HepG2 (cell line): ENCODE results near the gene LDLR. TPM values are rescaled to one million over a fixed set of nuclear protein-coding genes. Genes with fewer than 3 reads are reported as not detected.

Experiments
- ATAC-seq: fragments of 200-7000 bp; cut with Tn5 transposase; 3 replicates; pipeline ENCODE4 v1.9.1; 2020; ENCODE audit warnings: mild to moderate bottlenecking, moderate library complexity
- BruUV-seq: library from RNA; stranded (reverse); fragments of 400-500 nt; replicated peaks from 2 replicates; lab custom pipeline; 2021; lab: Mats Ljungman, UMichigan
- CTCF ChIA-PET: fragments of 300-600 bp; formaldehyde crosslinking; extraction: SDS; loops from one replicate; lab custom pipeline; 2021; ENCODE audit warnings: low total read pairs, inconsistent platforms, low intra/inter-chr PET ratio; lab: Yijun Ruan, JAX
- POLR2A ChIA-PET: fragments of 350-600 bp; sonication (Branson Sonifier 250); formaldehyde crosslinking; loops from one replicate; lab custom pipeline; 2020; ENCODE audit warnings: antibody characterized with exemption, inconsistent platforms; lab: Yijun Ruan, JAX
- DNase-seq: peaks from one replicate; pipeline ENCODE4 v3.0.0-alpha.2; 2015; ENCODE audit warnings: low spot score
- FAIRE-seq: peaks from 3 replicates; lab custom pipeline; 2011; peaks lifted over from hg19 to GRCh38; lab: Jason Lieb, UNC
- H2AFZ ChIP-seq: one replicate; pipeline ENCODE4 v1.6.1; 2011; ENCODE audit warnings: low read length, inconsistent platforms
- H3K27ac ChIP-seq: fragments of 300-600 bp; 3 replicates; pipeline ENCODE4 v1.8.0; 2011; ENCODE audit warnings: mixed run types, mild to moderate bottlenecking, mixed read lengths, low read length, inconsistent platforms; ENCODE audit not compliant: insufficient read depth; ENCODE audit errors: extremely low read length
- H3K27me3 ChIP-seq, 2 experiments: fragments of 200-600 bp in 1 of 2; 2 replicates in 1 of 2; 3 replicates in 1 of 2; pipeline versions ENCODE4 v1.6.0 to v1.8.0; 2011; ENCODE audit warnings: low read length in 2 of 2, mild to moderate bottlenecking in 2 of 2, moderate library complexity in 2 of 2, inconsistent platforms in 1 of 2; ENCODE audit not compliant: insufficient read depth in 2 of 2, control insufficient read depth in 1 of 2
- H3K36me3 ChIP-seq, 2 experiments: fragments of 200-600 bp in 1 of 2; replicated peaks in 1 of 2; 2 replicates in 1 of 2; 3 replicates in 1 of 2; pipeline versions ENCODE4 v1.5.1 to v1.8.0; 2011; ENCODE audit warnings: low read length in 2 of 2, inconsistent platforms in 1 of 2; ENCODE audit not compliant: insufficient read depth in 2 of 2, control insufficient read depth in 1 of 2
- H3K4me1 ChIP-seq: 2 replicates; pipeline ENCODE4 v1.5.1; 2012; ENCODE audit warnings: low read length, inconsistent platforms; ENCODE audit not compliant: insufficient read depth
- H3K4me2 ChIP-seq: 2 replicates; pipeline ENCODE4 v1.6.0; 2011; ENCODE audit warnings: low read depth, low read length, inconsistent platforms
- H3K4me3 ChIP-seq, 3 experiments: fragments of 200-600 bp in 1 of 3; sonication (generic), shearing (Covaris generic) in 1 of 3; replicated peaks in 1 of 3; 2 replicates each; pipeline ENCODE4 v1.5.1; 2011 to 2016; ENCODE audit warnings: low read length in 3 of 3, inconsistent platforms in 2 of 3, low read depth in 2 of 3, mild to moderate bottlenecking in 2 of 3, control low read depth in 1 of 3, mixed read lengths in 1 of 3; ENCODE audit not compliant: insufficient read depth in 1 of 3
- H3K79me2 ChIP-seq: one replicate; pipeline ENCODE4 v1.6.1; 2011; ENCODE audit warnings: low read length, inconsistent platforms; ENCODE audit not compliant: insufficient read depth
- H3K9ac ChIP-seq: 2 replicates; pipeline ENCODE4 v1.6.0; 2011; ENCODE audit warnings: mild to moderate bottlenecking, low read depth, low read length, inconsistent platforms; ENCODE audit not compliant: insufficient read depth
- H3K9me3 ChIP-seq: 2 replicates; pipeline ENCODE4 v1.5.1; 2012; ENCODE audit warnings: mild to moderate bottlenecking, low read length
- H4K20me1 ChIP-seq: 2 replicates; pipeline ENCODE4 v1.6.0; 2011; ENCODE audit warnings: inconsistent platforms, mild to moderate bottlenecking, low read length, moderate library complexity; ENCODE audit not compliant: insufficient read depth
- CBX2 ChIP-seq, 2 experiments: fragments of 200-600 bp in 1 of 2; sonication (generic); formaldehyde crosslinking in 1 of 2; IDR thresholded peaks; 2 replicates each; pipeline versions ENCODE4 v1.7.0 to v1.8.1; 2018 to 2022; ENCODE audit warnings: low read depth in 2 of 2, low read length in 1 of 2, mild to moderate bottlenecking in 1 of 2, missing genetic modification reagents in 1 of 2
- CC2D1A ChIP-seq: sonication (generic); formaldehyde crosslinking; IDR thresholded peaks from 2 replicates; pipeline ENCODE4 v1.8.1; 2023; ENCODE audit warnings: mild to moderate bottlenecking, missing genetic modification reagents
- ERF ChIP-seq: IDR thresholded peaks from 2 replicates; pipeline ENCODE4 v1.6.1; 2018; ENCODE audit warnings: missing biosample characterization, missing genetic modification reagents
- FIP1L1 ChIP-seq: fragments of 200-400 bp; formaldehyde crosslinking; IDR thresholded peaks from 2 replicates; pipeline ENCODE4 v1.6.1; 2018; ENCODE audit warnings: low read depth, mild to moderate bottlenecking, low read length, moderate library complexity, borderline replicate concordance; ENCODE audit not compliant: insufficient read depth
- HNRNPK ChIP-seq: fragments of 200-400 bp; formaldehyde crosslinking; IDR thresholded peaks from 2 replicates; pipeline ENCODE4 v1.6.1; 2018; ENCODE audit warnings: low read length, low read depth, moderate library complexity, mild to moderate bottlenecking; ENCODE audit not compliant: poor library complexity, severe bottlenecking
- HNRNPUL1 ChIP-seq: fragments of 200-400 bp; formaldehyde crosslinking; IDR thresholded peaks from 2 replicates; pipeline ENCODE4 v1.6.1; 2017; ENCODE audit warnings: low read depth, mild to moderate bottlenecking, low read length, moderate library complexity
- HOXD1 ChIP-seq: sonication (generic); formaldehyde crosslinking; IDR thresholded peaks from 2 replicates; pipeline ENCODE4 v1.5.0; 2020; ENCODE audit warnings: missing genetic modification reagents
- KDM6A ChIP-seq: IDR thresholded peaks from 2 replicates; pipeline ENCODE4 v1.6.1; 2016; ENCODE audit warnings: low read depth
- MEIS1 ChIP-seq: sonication (generic); formaldehyde crosslinking; IDR thresholded peaks from 2 replicates; pipeline ENCODE4 v1.9.0; 2021; ENCODE audit warnings: mild to moderate bottlenecking, missing genetic modification reagents, moderate library complexity, borderline replicate concordance
- NCOA5 ChIP-seq: sonication (generic); formaldehyde crosslinking; IDR thresholded peaks from 2 replicates; pipeline ENCODE4 v1.4.0; 2020; ENCODE audit warnings: missing genetic modification reagents
- NFE2L2 ChIP-seq: fragments of 150-350 bp; IDR thresholded peaks from 2 replicates; pipeline ENCODE4 v1.6.1; 2014; ENCODE audit warnings: low read length
- NFKBIZ ChIP-seq: IDR thresholded peaks from 2 replicates; pipeline ENCODE4 v1.6.1; 2018; ENCODE audit warnings: missing genetic modification reagents, missing compliant biosample characterization
- NFYB ChIP-seq: sonication (generic); formaldehyde crosslinking; IDR thresholded peaks from 2 replicates; pipeline ENCODE4 v1.4.0; 2020; ENCODE audit warnings: missing genetic modification reagents
- NFYC ChIP-seq: IDR thresholded peaks from 2 replicates; pipeline ENCODE4 v1.6.1; 2016; ENCODE audit warnings: missing genetic modification reagents, missing compliant biosample characterization
- RBM22 ChIP-seq: fragments of 200-400 bp; formaldehyde crosslinking; optimal IDR thresholded peaks from 2 replicates; pipeline ENCODE3; 2017; ENCODE audit warnings: mild to moderate bottlenecking, low read length, moderate library complexity
- SMARCE1 ChIP-seq: fragments of 450-650 bp; IDR thresholded peaks from 2 replicates; pipeline ENCODE4 v1.6.1; 2017; ENCODE audit warnings: borderline replicate concordance
- ZBTB43 ChIP-seq: sonication (generic); formaldehyde crosslinking; conservative IDR thresholded peaks from 2 replicates; pipeline ENCODE4 v1.4.0; 2020; ENCODE audit warnings: missing genetic modification reagents
- ZFP36 ChIP-seq: fragments of 150-350 bp; IDR thresholded peaks from 2 replicates; pipeline ENCODE4 v1.6.1; 2018; ENCODE audit warnings: borderline replicate concordance, low read length, low read depth; ENCODE audit not compliant: partially characterized antibody
- ZNF431 ChIP-seq: sonication (generic); formaldehyde crosslinking; IDR thresholded peaks from 2 replicates; pipeline ENCODE4 v1.9.0; 2022; ENCODE audit warnings: missing genetic modification reagents, low read depth, mild to moderate bottlenecking, borderline replicate concordance
- ZNF629 ChIP-seq: sonication (generic); formaldehyde crosslinking; conservative IDR thresholded peaks from 2 replicates; pipeline ENCODE4 v1.5.0; 2020; ENCODE audit warnings: missing genetic modification reagents
- ZNF7 ChIP-seq: IDR thresholded peaks from 2 replicates; pipeline ENCODE4 v1.6.1; 2016; ENCODE audit warnings: missing biosample characterization, missing genetic modification reagents
- ZNF746 ChIP-seq: sonication (generic); formaldehyde crosslinking; IDR thresholded peaks from 2 replicates; pipeline ENCODE4 v1.8.0; 2022; ENCODE audit warnings: mild to moderate bottlenecking, missing genetic modification reagents
- ZNF784 ChIP-seq: sonication (generic); formaldehyde crosslinking; IDR thresholded peaks from 2 replicates; pipeline ENCODE4 v1.5.1; 2020; ENCODE audit warnings: missing genetic modification reagents, mild to moderate bottlenecking, borderline replicate concordance
- WGBS: methylation state at CpG from one replicate; pipeline ENCODE4 v1.1.6; 2017; ENCODE audit warnings: low lambda C conversion rate; 5-methylcytosine and 5-hydroxymethylcytosine counted together
- in situ Hi-C: cut with HindIII; loops from 2 replicates; pipeline ENCODE4 v1.10.0; 2017; ENCODE audit warnings: low pct_unique_long_range_greater_than_20kb; ENCODE audit not compliant: extremely low pct_ligation_motif_present
- intact Hi-C: fragments of 100-400 bp; cut with micrococcal nuclease; formaldehyde crosslinking; loops from one replicate; pipeline ENCODE4 v1.10.0; 2022; ENCODE audit not compliant: unreplicated experiment
- polyA plus RNA-seq, 8 experiments: library from polyadenylated mRNA; depleted of rRNA in 3 of 8; stranded (reverse) in 7 of 8; unstranded in 1 of 8; fragments of >200 nt; fragmentation: Illumina TruSeq in 4 of 8; extraction: Trizol in 4 of 8; gene quantifications; 2 replicates each; pipeline versions ENCODE4 v1.2.1 to v1.2.3, GENCODE V29; 2011 to 2016; ENCODE audit warnings: low read depth in 4 of 8, missing spikeins in 1 of 8, mixed read lengths in 1 of 8; ENCODE audit not compliant: insufficient read depth in 1 of 8
- total RNA-seq, 5 experiments: library from RNA; depleted of rRNA; stranded (reverse); fragments of >200 nt; fragmentation: Illumina TruSeq; extraction: Trizol; gene quantifications; 2 replicates each; pipeline ENCODE4 v1.2.3, GENCODE V29; 2016; ENCODE audit warnings: low read depth in 1 of 5

Gene LDLR
- total and polyA plus RNA-seq, 2 of the 13 experiments (the other 11 are each of a cell fraction or from before 2014, with no cell fraction given), result 51.6 to 92.5 TPM

DNA sequence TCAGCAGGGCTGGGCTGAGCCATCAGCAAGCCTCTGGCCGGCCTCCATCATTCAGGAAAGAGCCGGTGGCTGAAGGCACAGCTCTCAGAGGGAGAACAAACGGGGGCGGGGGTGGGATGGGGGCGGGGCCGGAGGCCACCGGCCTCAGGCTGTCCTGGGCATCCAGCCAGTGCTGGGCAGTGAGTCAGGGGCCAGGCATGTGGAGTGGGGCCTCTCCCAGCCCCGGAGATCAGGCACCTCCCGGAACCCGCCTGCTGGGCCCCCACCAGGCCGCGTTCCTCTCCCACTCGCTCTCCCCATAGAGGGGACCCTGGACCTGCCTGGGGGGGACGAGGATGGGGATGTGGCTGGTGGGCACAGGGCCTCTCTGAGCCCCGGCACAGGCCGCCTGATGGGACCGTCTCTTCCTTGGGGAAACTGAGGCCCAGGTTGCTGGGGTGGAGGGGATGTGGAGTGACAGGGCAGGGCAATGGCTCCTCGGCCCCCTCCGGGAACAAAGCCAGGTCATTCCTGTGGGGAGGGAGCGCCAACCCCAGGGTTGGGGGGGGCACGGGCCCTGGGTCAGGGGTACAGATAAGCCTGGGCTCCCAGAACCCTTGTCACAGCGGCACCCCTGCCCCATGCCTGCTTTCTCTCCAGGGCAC is 53.4 kb downstream of the LDLR start:
- intact Hi-C loops, result loop anchor here (1.0 kb wide), 1 partner anchor 13 kb away; the partner anchor contains the start of gene SPC24
- peak; percentile 90 for DNase-seq
- H3K9me3 ChIP-seq, result no peaks in the 10 kb centered on the region
- peaks cover 75% of the 10 kb centered on the region for H3K4me1 ChIP-seq
- peak overlapping the region; percentile 91 for H3K4me2 ChIP-seq
- peak overlapping the region; percentile 48 to 73 (median 51); a peak in 5 of 6 replicates for H3K4me3 ChIP-seq
- no peaks in the 10 kb centered on the region for H3K27me3 ChIP-seq
- no peak overlapping the region for H2AFZ ChIP-seq
- WGBS, result 0% methylated on average over 1 of the region's 22 CpGs
- ChIA-PET POLR2A (interaction anchor here (0.6 to 3.2 kb wide), 21 partner anchors 9 to 307 kb away, joined by 3 to 39 read pairs (median 5); partner anchors contain the start of genes CCDC159, KANK2, LDLR and SPC24), CTCF (no interaction called here)
- in situ Hi-C loops, result no loop called here
- FAIRE-seq, result no peak
- TSS peak; percentile 96 for BruUV-seq
- peak; percentile 79 for ATAC-seq
- H3K79me2 ChIP-seq, result no peaks in the 10 kb centered on the region
- peak overlapping the region; percentile 85 for H3K9ac ChIP-seq
- H4K20me1 ChIP-seq, result no peaks in the 10 kb centered on the region
- H3K27ac ChIP-seq, result peak overlapping the region; percentile 98
- H3K36me3 ChIP-seq, result peaks cover 0 to 10% of the 10 kb centered on the region in 2 experiments; a peak in 2 of 5 replicates
- 0 out of 2 replicates have a peak, but pooled peaks have one; percentile 18 for TF ChIP-seq ERF (CRISPR knock-in tag)
- no peak for TF ChIP-seq NFE2L2
- no peak for TF ChIP-seq HNRNPUL1
- TF ChIP-seq HNRNPK, result peak; percentile 81
- TF ChIP-seq CBX2 (IDR thresholded peaks at IDR 0.05; ENCODE audit: low read depth, low read length), result no peak
- TF ChIP-seq CBX2 (CRISPR knock-in tag; IDR thresholded peaks at IDR 0.05; ENCODE audit: low read depth), result no peak
- TF ChIP-seq FIP1L1, result no peak; the same call in 1 of the 2 replicates
- TF ChIP-seq ZBTB43 (CRISPR knock-in tag), result no peak
- TF ChIP-seq KDM6A (CRISPR knock-in tag), result peak; percentile 57
- no peak for TF ChIP-seq ZNF629 (CRISPR knock-in tag)
- TF ChIP-seq SMARCE1, result no peak
- TF ChIP-seq ZNF784 (CRISPR knock-in tag), result peak; percentile 69; the same call in 1 of the 2 replicates
- no peak for TF ChIP-seq ZFP36
- TF ChIP-seq CC2D1A, result no peak
- TF ChIP-seq ZNF431, result no peak
- TF ChIP-seq ZNF746 (CRISPR knock-in tag), result peak; percentile 70; the same call in 1 of the 2 replicates
- no peak for TF ChIP-seq NFKBIZ (CRISPR knock-in tag)
- peak; percentile 58; the same call in 1 of the 2 replicates for TF ChIP-seq MEIS1 (CRISPR knock-in tag)
- TF ChIP-seq NCOA5 (CRISPR knock-in tag), result no peak
- no peak for TF ChIP-seq ZNF7 (CRISPR knock-in tag)
- TF ChIP-seq RBM22, result peak; percentile 6
- no peak for TF ChIP-seq NFYC (CRISPR knock-in tag)
- no peak for TF ChIP-seq NFYB (CRISPR knock-in tag)
- TF ChIP-seq HOXD1, result no peak
